Fibroblast of the conjunctiva (primary cell): ENCODE results near the gene ASTL.
A peak's percentile ranks its signal among the peaks of the same experiment; 100 is the strongest.

Source experiments
- DNase-seq: peaks from one replicate; pipeline ENCODE4 v3.0.0-alpha.2; 2010; ENCODE audit warnings: low read depth

ASTL gene

GRCh38 chr2:96159084-96159830 is 21.0 kb upstream of the ASTL start:
- no peak for DNase-seq

- DNase-seq = no peak
Measured at GRCh38 chr2:96158554-96158940, 20.2 kb upstream of the ASTL start.

- no peak for DNase-seq
Measured at GRCh38 chr2:96157649-96158553, 19.6 kb upstream of the ASTL start.

GRCh38 chr2:96156926-96157648 is 18.8 kb upstream of the ASTL start:
- DNase-seq = no peak

- DNase-seq = no peak
Measured at GRCh38 chr2:96156011-96156820, 17.9 kb upstream of the ASTL start.

- no peak for DNase-seq
Measured at GRCh38 chr2:96154506-96155380, 16.4 kb upstream of the ASTL start.

- DNase-seq = no peak
Measured at GRCh38 chr2:96153991-96154431, 15.7 kb upstream of the ASTL start.

GRCh38 chr2:96153291-96153713 is 15.0 kb upstream of the ASTL start:
- DNase-seq = no peak

GRCh38 chr2:96152304-96153161 is 14.2 kb upstream of the ASTL start:
- DNase-seq = no peak

GRCh38 chr2:96151595-96152303 is 13.4 kb upstream of the ASTL start:
- DNase-seq = no peak

- DNase-seq = no peak
Measured at GRCh38 chr2:96150791-96151594, 12.7 kb upstream of the ASTL start.

GRCh38 chr2:96150007-96150640 is 11.8 kb upstream of the ASTL start:
- no peak for DNase-seq

- peak; percentile 38 for DNase-seq
Measured at GRCh38 chr2:96148410-96149217, 10.3 kb upstream of the ASTL start.

GRCh38 chr2:96147593-96148201 is 9.4 kb upstream of the ASTL start:
- DNase-seq = no peak

- DNase-seq = no peak
Measured at GRCh38 chr2:96146881-96147592, 8.7 kb upstream of the ASTL start.
